ENCODE data around the gene HAPLN3. TPM values are rescaled to one million over a fixed set of nuclear protein-coding genes. Genes with fewer than 3 reads are reported as not detected.

The HAPLN3 gene
- total RNA-seq, 4 donors from 2014 or later: 3.6 to 14.0 (median 5.8) TPM

DNA sequence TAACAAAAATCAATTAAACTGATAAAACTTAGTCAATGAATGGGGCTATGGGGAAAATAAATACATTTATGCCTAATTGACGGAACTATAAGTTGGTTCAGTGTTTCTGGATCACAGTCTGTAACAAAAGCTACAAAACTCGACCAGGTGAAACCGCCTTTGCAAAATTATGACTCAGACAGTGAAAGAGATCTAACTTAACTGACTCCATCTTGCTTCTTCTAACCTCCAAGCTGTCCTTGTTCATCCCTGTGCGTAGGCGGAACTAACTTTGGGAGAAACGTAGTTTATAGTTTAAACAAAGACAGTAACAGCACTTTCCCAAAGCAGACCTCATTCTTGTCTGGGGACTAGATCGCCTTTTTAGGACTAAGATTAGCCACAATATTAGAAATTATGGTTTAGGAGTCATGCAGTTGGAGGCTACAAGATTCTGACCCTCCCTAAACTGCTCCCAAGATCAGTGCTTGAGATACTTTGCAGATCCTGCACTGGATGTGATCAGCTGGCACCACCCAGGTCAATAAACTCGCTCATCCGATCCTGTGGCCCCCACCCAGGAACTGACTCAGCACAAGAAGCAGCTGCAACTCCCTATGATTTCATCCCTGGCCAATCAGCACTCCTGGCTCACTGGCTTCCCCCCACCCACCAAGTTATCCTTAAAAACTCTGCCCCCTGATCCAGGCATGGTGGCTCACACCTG is 25.0 kb upstream of the HAPLN3 start:
- no peak for TF ChIP-seq POLR2A (IDR thresholded peaks at IDR 0.05)
- TF ChIP-seq, protein P1, sequence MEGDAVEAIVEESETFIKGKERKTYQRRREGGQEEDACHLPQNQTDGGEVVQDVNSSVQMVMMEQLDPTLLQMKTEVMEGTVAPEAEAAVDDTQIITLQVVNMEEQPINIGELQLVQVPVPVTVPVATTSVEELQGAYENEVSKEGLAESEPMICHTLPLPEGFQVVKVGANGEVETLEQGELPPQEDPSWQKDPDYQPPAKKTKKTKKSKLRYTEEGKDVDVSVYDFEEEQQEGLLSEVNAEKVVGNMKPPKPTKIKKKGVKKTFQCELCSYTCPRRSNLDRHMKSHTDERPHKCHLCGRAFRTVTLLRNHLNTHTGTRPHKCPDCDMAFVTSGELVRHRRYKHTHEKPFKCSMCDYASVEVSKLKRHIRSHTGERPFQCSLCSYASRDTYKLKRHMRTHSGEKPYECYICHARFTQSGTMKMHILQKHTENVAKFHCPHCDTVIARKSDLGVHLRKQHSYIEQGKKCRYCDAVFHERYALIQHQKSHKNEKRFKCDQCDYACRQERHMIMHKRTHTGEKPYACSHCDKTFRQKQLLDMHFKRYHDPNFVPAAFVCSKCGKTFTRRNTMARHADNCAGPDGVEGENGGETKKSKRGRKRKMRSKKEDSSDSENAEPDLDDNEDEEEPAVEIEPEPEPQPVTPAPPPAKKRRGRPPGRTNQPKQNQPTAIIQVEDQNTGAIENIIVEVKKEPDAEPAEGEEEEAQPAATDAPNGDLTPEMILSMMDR (IDR thresholded peaks at IDR 0.05): no peak
- H3K27me3 ChIP-seq: no peaks in the 10 kb centered on the region
- H3K36me3 ChIP-seq: no peaks in the 10 kb centered on the region
- DNase-seq: no peak
- intact Hi-C loops (cut with DNase I): no loop called here
- WGBS, 2 donors: 76 to 81% methylated on average over 9 of the region's 9 CpGs
- H3K4me1 ChIP-seq: no peaks in the 10 kb centered on the region
- no peak overlapping the region for H3K27ac ChIP-seq
- H3K4me3 ChIP-seq (replicated peaks in 1 of 3): no peak overlapping the region
- H3K9me3 ChIP-seq: no peaks in the 10 kb centered on the region

DNA sequence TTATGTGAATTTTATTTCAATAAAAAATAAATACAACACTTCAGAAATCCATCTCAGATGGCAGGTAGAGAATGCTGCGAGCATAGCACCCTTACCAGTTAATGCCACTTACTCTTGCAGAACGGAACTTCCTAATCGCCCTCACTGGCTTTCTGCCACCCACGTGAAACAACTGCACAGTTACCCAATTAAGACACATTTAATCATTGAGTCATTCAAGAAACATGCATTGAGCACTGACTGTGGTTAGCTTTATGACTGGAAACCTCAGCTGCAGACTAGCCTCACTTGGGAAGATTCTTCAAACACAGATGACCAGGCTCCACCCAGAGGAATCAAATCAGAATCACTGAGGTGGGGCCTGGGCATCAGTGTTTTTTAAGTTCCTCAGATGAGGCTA is 23.4 kb upstream of the HAPLN3 start:
- H3K36me3 ChIP-seq: no peaks in the 10 kb centered on the region
- no peak overlapping the region for H3K4me3 ChIP-seq (replicated peaks in 1 of 3)
- TF ChIP-seq POLR2A (IDR thresholded peaks at IDR 0.05): no peak
- TF ChIP-seq, protein P1 (IDR thresholded peaks at IDR 0.05): no peak
- H3K27me3 ChIP-seq: no peaks in the 10 kb centered on the region
- H3K27ac ChIP-seq: no peak overlapping the region
- no peaks in the 10 kb centered on the region for H3K4me1 ChIP-seq
- 48 to 53% methylated on average over 4 of the region's 4 CpGs for WGBS, 2 donors
- peak in 1 of 2 donors; percentile 18 for DNase-seq
- H3K9me3 ChIP-seq: no peaks in the 10 kb centered on the region
- intact Hi-C loops (cut with DNase I): no loop called here

DNA sequence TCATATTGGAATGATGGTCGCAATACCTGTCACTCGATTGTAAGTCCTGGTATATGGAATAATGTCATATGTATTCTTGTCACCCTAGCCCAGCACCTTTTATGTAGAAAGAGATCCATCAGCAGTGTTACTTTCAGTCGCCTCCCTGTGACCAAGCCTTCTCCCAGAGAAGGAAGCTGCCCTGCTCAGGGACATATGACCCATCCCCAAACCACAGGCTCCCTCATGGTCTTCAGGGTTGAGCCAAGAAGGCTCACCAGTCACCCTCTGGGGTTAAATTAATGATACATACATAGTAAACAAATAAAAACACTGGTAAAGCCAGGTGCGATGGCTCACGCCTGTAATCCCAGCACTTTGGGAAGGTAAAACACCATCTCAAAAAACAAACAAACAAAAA is 22.4 kb upstream of the HAPLN3 start:
- intact Hi-C loops (cut with DNase I): no loop called here
- no peak for TF ChIP-seq POLR2A (IDR thresholded peaks at IDR 0.05)
- TF ChIP-seq, protein P1 (IDR thresholded peaks at IDR 0.05): no peak
- WGBS, 2 donors: 90 to 91% methylated on average over 5 of the region's 5 CpGs
- no peaks in the 10 kb centered on the region for H3K36me3 ChIP-seq
- no peaks in the 10 kb centered on the region for H3K9me3 ChIP-seq
- H3K4me3 ChIP-seq (replicated peaks in 1 of 3): no peak overlapping the region
- H3K27me3 ChIP-seq: no peaks in the 10 kb centered on the region
- no peak overlapping the region for H3K27ac ChIP-seq
- H3K4me1 ChIP-seq: no peaks in the 10 kb centered on the region
- no peak for DNase-seq

DNA sequence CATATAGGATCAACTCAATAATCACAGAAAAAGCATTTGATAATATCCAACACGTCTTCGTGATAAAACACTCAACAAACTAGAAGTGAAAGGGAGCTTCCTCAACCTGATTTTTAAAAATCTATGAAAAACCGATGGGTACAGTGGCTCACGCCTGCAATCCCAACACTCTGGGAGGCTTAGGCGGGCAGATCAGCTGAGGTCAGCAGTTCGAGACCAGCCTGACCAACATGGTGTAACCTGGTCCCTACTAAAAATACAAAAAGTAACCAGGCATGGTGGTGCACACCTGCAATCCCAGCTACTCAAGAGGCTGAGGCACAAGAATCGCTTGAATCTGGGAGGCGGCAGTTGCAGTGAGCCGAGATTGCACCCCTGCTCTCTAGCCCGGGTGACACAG is 20.0 kb upstream of the HAPLN3 start:
- DNase-seq: no peak
- no peaks in the 10 kb centered on the region for H3K36me3 ChIP-seq
- TF ChIP-seq POLR2A (IDR thresholded peaks at IDR 0.05): no peak
- TF ChIP-seq, protein P1 (IDR thresholded peaks at IDR 0.05): no peak
- peaks cover 0 to 19% of the 10 kb centered on the region in 2 donors for H3K4me1 ChIP-seq
- no peak overlapping the region for H3K4me3 ChIP-seq (replicated peaks in 1 of 3)
- H3K27ac ChIP-seq: no peak overlapping the region
- H3K9me3 ChIP-seq: no peaks in the 10 kb centered on the region
- 88 to 92% methylated on average over 10 of the region's 10 CpGs for WGBS, 2 donors
- no peaks in the 10 kb centered on the region for H3K27me3 ChIP-seq
- intact Hi-C loops (cut with DNase I): no loop called here

DNA sequence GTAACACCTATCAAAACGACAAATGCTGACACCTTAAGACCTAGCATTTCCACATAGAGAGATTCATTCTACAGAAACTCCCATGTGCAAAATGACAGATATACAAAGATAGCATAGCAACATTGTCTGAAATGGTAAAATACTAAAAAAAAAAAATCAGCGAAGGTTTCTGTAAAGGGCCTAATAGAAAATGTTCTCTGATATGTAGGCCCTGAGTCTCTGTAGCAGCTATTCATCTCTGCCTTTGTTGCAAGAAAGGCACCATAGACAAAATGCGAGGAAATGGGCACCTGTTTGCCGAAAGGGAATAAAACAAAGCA is 18.5 kb upstream of the HAPLN3 start:
- intact Hi-C loops (cut with DNase I): no loop called here
- Histone ChIP-seq H3K4me3 (replicated peaks in 1 of 3) (no peak overlapping the region), H3K9me3 (no peaks in the 10 kb centered on the region), H3K27me3 (no peaks in the 10 kb centered on the region), H3K36me3 (no peaks in the 10 kb centered on the region), H3K27ac (no peak overlapping the region), H3K4me1 (peaks cover 0 to 24% of the 10 kb centered on the region in 2 donors)
- WGBS, 2 donors: 70 to 71% methylated on average over 4 of the region's 4 CpGs
- DNase-seq: no peak
- TF ChIP-seq POLR2A (IDR thresholded peaks at IDR 0.05): no peak
- TF ChIP-seq, protein P1 (IDR thresholded peaks at IDR 0.05): no peak
